Measurements from ENCODE around the gene VPS54. TPM values are rescaled to one million over a fixed set of nuclear protein-coding genes. Genes with fewer than 3 reads are reported as not detected.
A peak's percentile ranks its signal among the peaks of the same experiment; 100 is the strongest.

Gene VPS54
- total RNA-seq, 1 donor from 2014 or later = 17.5 TPM

DNA sequence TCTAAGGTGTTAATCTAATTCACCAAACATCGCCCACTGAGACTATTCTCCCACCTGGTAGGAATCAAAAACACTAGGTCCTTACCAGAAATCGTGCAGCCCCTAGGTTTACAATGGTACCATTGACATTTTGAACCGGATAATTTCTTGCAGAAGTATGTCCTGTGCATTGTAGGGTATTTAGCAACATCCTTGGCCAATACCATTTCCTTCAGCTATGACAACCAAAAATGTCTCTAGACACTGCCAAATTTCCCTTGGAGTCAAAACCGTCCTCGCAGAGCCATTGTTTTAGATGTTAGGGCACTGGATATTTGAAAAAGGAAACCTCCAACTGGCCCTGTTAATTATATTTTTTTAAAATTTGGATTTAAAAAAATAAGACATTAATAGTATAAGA lies 3.8 kb downstream of the VPS54 start:
- TF ChIP-seq, protein P1, sequence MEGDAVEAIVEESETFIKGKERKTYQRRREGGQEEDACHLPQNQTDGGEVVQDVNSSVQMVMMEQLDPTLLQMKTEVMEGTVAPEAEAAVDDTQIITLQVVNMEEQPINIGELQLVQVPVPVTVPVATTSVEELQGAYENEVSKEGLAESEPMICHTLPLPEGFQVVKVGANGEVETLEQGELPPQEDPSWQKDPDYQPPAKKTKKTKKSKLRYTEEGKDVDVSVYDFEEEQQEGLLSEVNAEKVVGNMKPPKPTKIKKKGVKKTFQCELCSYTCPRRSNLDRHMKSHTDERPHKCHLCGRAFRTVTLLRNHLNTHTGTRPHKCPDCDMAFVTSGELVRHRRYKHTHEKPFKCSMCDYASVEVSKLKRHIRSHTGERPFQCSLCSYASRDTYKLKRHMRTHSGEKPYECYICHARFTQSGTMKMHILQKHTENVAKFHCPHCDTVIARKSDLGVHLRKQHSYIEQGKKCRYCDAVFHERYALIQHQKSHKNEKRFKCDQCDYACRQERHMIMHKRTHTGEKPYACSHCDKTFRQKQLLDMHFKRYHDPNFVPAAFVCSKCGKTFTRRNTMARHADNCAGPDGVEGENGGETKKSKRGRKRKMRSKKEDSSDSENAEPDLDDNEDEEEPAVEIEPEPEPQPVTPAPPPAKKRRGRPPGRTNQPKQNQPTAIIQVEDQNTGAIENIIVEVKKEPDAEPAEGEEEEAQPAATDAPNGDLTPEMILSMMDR (IDR thresholded peaks at IDR 0.05; ENCODE audit: insufficient read depth, low read depth, low read length) = no peak
- Histone ChIP-seq H2AFZ (ENCODE audit: low read depth, low read length) (no peak overlapping the region), H3K4me2 (ENCODE audit: low read length) (no peak overlapping the region), H3K9me3 (ENCODE audit: insufficient read depth, low read depth, low read length) (no peaks in the 10 kb centered on the region), H3K9ac (ENCODE audit: low read length) (no peak overlapping the region), H3K4me3 (ENCODE audit: insufficient read depth, low read depth, low read length) (no peak overlapping the region), H3K79me2 (ENCODE audit: insufficient read depth, low read length) (peaks cover 87% of the 10 kb centered on the region), H3K27me3 (ENCODE audit: insufficient read depth, low read length) (no peaks in the 10 kb centered on the region), H3K27ac (ENCODE audit: low read depth, low read length) (no peak overlapping the region), H4K20me1 (ENCODE audit: insufficient read depth, low read length) (peaks cover 34% of the 10 kb centered on the region), H3K4me1 (ENCODE audit: insufficient read depth, low read length) (peaks cover 5% of the 10 kb centered on the region), H3K36me3 (ENCODE audit: insufficient read depth, low read length) (no peaks in the 10 kb centered on the region)
- H3K4me1 Mint-ChIP-seq (ENCODE audit: low read depth, unreplicated experiment) = peaks cover 14% of the 10 kb centered on the region
- no peak overlapping the region for H3K4me3 Mint-ChIP-seq (ENCODE audit: unreplicated experiment)
- no peaks in the 10 kb centered on the region for H3K27me3 Mint-ChIP-seq (ENCODE audit: low read depth, unreplicated experiment)
- no peak overlapping the region for H3K27ac Mint-ChIP-seq (ENCODE audit: unreplicated experiment)
- no peak for FAIRE-seq
- no peaks in the 10 kb centered on the region for H3K9me3 Mint-ChIP-seq (ENCODE audit: unreplicated experiment)
- no peaks in the 10 kb centered on the region for H3K36me3 Mint-ChIP-seq (ENCODE audit: low read depth, unreplicated experiment)
- no peak for DNase-seq (ENCODE audit: low read depth)

DNA sequence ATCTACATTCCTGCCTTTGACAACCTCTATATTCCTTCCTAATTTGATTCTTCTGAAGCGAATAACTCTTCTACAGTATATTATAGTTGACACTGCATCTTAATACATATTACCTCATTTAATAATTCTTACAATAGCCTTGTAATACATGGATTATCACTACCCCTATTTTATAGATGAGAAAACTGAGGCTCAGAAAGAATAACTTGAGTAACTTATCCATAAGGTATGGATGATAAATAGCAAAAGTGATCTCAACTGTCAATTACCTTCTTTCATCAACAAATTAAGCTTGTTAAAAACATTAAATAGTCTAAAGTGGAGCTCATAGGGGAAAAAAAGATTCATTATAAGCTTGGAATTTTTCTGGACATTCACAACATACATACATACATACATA lies 4.6 kb downstream of the VPS54 start:
- Mint-ChIP-seq H3K9me3 (ENCODE audit: unreplicated experiment) (no peaks in the 10 kb centered on the region), H3K27ac (ENCODE audit: unreplicated experiment) (no peak overlapping the region), H3K4me1 (ENCODE audit: low read depth, unreplicated experiment) (peaks cover 9% of the 10 kb centered on the region), H3K4me3 (ENCODE audit: unreplicated experiment) (no peak overlapping the region), H3K27me3 (ENCODE audit: low read depth, unreplicated experiment) (no peaks in the 10 kb centered on the region), H3K36me3 (ENCODE audit: low read depth, unreplicated experiment) (no peaks in the 10 kb centered on the region)
- TF ChIP-seq EZH2 (IDR thresholded peaks at IDR 0.05; ENCODE audit: insufficient read depth, low read length) = no peak
- TF ChIP-seq, protein P1 (IDR thresholded peaks at IDR 0.05; ENCODE audit: insufficient read depth, low read depth, low read length) = no peak
- Histone ChIP-seq H3K9me3 (ENCODE audit: insufficient read depth, low read depth, low read length) (no peaks in the 10 kb centered on the region), H3K4me1 (ENCODE audit: insufficient read depth, low read length) (peaks cover 2% of the 10 kb centered on the region), H2AFZ (ENCODE audit: low read depth, low read length) (no peak overlapping the region), H3K79me2 (ENCODE audit: insufficient read depth, low read length) (peaks cover 91% of the 10 kb centered on the region), H4K20me1 (ENCODE audit: insufficient read depth, low read length) (peaks cover 40% of the 10 kb centered on the region), H3K36me3 (ENCODE audit: insufficient read depth, low read length) (no peaks in the 10 kb centered on the region), H3K27me3 (ENCODE audit: insufficient read depth, low read length) (no peaks in the 10 kb centered on the region), H3K9ac (ENCODE audit: low read length) (no peak overlapping the region), H3K27ac (ENCODE audit: low read depth, low read length) (no peak overlapping the region), H3K4me3 (ENCODE audit: insufficient read depth, low read depth, low read length) (no peak overlapping the region), H3K4me2 (ENCODE audit: low read length) (no peak overlapping the region)
- no peak for FAIRE-seq
- DNase-seq (ENCODE audit: low read depth) = no peak

DNA sequence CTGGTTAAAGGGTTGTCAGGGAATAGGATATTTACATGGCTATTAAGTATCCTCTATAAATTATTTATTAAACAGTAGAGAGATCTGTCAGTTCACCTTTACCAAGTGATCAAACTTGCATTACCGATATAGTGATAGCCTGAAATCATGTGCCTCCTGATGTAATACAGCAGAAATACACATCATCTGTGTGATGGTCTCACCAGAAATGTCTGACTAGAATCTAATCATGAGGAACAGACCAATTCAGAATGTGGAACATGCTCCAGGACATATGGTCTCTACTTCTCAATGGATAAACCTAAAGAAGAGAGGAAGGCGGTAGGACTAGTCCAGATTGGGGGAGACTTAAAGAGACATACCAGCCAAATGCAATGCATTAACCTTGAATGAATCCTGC lies 6.2 kb downstream of the VPS54 start:
- FAIRE-seq = no peak
- Histone ChIP-seq H4K20me1 (ENCODE audit: insufficient read depth, low read length) (peaks cover 51% of the 10 kb centered on the region), H3K4me1 (ENCODE audit: insufficient read depth, low read length) (no peaks in the 10 kb centered on the region), H3K4me2 (ENCODE audit: low read length) (no peak overlapping the region), H3K79me2 (ENCODE audit: insufficient read depth, low read length) (peaks cover 97% of the 10 kb centered on the region), H3K27ac (ENCODE audit: low read depth, low read length) (no peak overlapping the region), H3K27me3 (ENCODE audit: insufficient read depth, low read length) (no peaks in the 10 kb centered on the region), H3K9ac (ENCODE audit: low read length) (no peak overlapping the region), H3K4me3 (ENCODE audit: insufficient read depth, low read depth, low read length) (no peak overlapping the region), H3K9me3 (ENCODE audit: insufficient read depth, low read depth, low read length) (no peaks in the 10 kb centered on the region), H3K36me3 (ENCODE audit: insufficient read depth, low read length) (no peaks in the 10 kb centered on the region), H2AFZ (ENCODE audit: low read depth, low read length) (no peak overlapping the region)
- peaks cover 10% of the 10 kb centered on the region for H3K4me1 Mint-ChIP-seq (ENCODE audit: low read depth, unreplicated experiment)
- H3K27ac Mint-ChIP-seq (ENCODE audit: unreplicated experiment) = peak overlapping the region; percentile 1
- no peak for TF ChIP-seq EZH2 (IDR thresholded peaks at IDR 0.05; ENCODE audit: insufficient read depth, low read length)
- TF ChIP-seq, protein P1 (IDR thresholded peaks at IDR 0.05; ENCODE audit: insufficient read depth, low read depth, low read length) = no peak
- H3K4me3 Mint-ChIP-seq (ENCODE audit: unreplicated experiment) = no peak overlapping the region
- no peaks in the 10 kb centered on the region for H3K9me3 Mint-ChIP-seq (ENCODE audit: unreplicated experiment)
- DNase-seq (ENCODE audit: low read depth) = no peak
- H3K27me3 Mint-ChIP-seq (ENCODE audit: low read depth, unreplicated experiment) = no peaks in the 10 kb centered on the region
- no peaks in the 10 kb centered on the region for H3K36me3 Mint-ChIP-seq (ENCODE audit: low read depth, unreplicated experiment)

Measured in astrocyte (in vitro differentiated cells and primary cell).